PC-9 (cell line): ENCODE data around the gene MAZ.

Source experiments
- CTCF ChIP-seq: fragments of 200-600 bp; sonication (generic); conservative IDR thresholded peaks from 2 replicates; pipeline ENCODE4 v1.6.1; 2017; ENCODE audit warnings: mixed run types, antibody characterized with exemption, mild to moderate bottlenecking, moderate library complexity
- EZH2 ChIP-seq: fragments of 200-600 bp; sonication (generic); IDR thresholded peaks from 2 replicates; pipeline ENCODE4 v1.8.0; 2017; ENCODE audit warnings: antibody characterized with exemption, low read depth

- TF ChIP-seq CTCF: no peak
- TF ChIP-seq EZH2: no peak
Measured at GRCh38 chr16:29761882-29762281, 44.4 kb upstream of the MAZ start.
